ENCODE measurements around the gene CARS1. TPM values are rescaled to one million over a fixed set of nuclear protein-coding genes. Genes with fewer than 3 reads are reported as not detected.
A peak's percentile ranks its signal among the peaks of the same experiment; 100 is the strongest.

The CARS1 gene
- polyA plus RNA-seq, 1 donor = 41.6 TPM

- Histone ChIP-seq H3K9me3 (ENCODE audit: control insufficient read depth, low read depth, low read length) (no peaks in the 10 kb centered on the region), H3K4me3 (ENCODE audit: low read length) (no peak overlapping the region), H3K36me3 (ENCODE audit: control insufficient read depth, insufficient read depth, low read length) (peaks cover 63% of the 10 kb centered on the region), H3K4me1 (ENCODE audit: control insufficient read depth, insufficient read depth, low read length) (peaks cover 4% of the 10 kb centered on the region), H3K27me3 (ENCODE audit: control insufficient read depth, insufficient read depth, low read length) (no peaks in the 10 kb centered on the region), H3K27ac (ENCODE audit: low read length) (no peak overlapping the region)
- no CpG with 5 or more reads among the region's 12 CpGs for WGBS (ENCODE audit: insufficient coverage, low lambda C conversion rate)
- no peak for DNase-seq
These were observed 37.2 kb downstream of the CARS1 start for GRCh38 chr11:3020011-3020410.

GRCh38 chr11:3018596-3018995 lies 38.6 kb downstream of the CARS1 start:
- H3K27ac ChIP-seq (ENCODE audit: low read length) = no peak overlapping the region
- peaks cover 69% of the 10 kb centered on the region for H3K36me3 ChIP-seq (ENCODE audit: control insufficient read depth, insufficient read depth, low read length)
- H3K4me1 ChIP-seq (ENCODE audit: control insufficient read depth, insufficient read depth, low read length) = peaks cover 4% of the 10 kb centered on the region
- WGBS (ENCODE audit: insufficient coverage, low lambda C conversion rate) = no CpG with 5 or more reads among the region's 5 CpGs
- H3K9me3 ChIP-seq (ENCODE audit: control insufficient read depth, low read depth, low read length) = no peaks in the 10 kb centered on the region
- no peak for DNase-seq
- no peaks in the 10 kb centered on the region for H3K27me3 ChIP-seq (ENCODE audit: control insufficient read depth, insufficient read depth, low read length)
- no peak overlapping the region for H3K4me3 ChIP-seq (ENCODE audit: low read length)

- no peak overlapping the region for H3K4me3 ChIP-seq (ENCODE audit: low read length)
- peaks cover 4% of the 10 kb centered on the region for H3K4me1 ChIP-seq (ENCODE audit: control insufficient read depth, insufficient read depth, low read length)
- no peak overlapping the region for H3K27ac ChIP-seq (ENCODE audit: low read length)
- DNase-seq = no peak
- peaks cover 74% of the 10 kb centered on the region for H3K36me3 ChIP-seq (ENCODE audit: control insufficient read depth, insufficient read depth, low read length)
- no peaks in the 10 kb centered on the region for H3K9me3 ChIP-seq (ENCODE audit: control insufficient read depth, low read depth, low read length)
- 100% methylated on average over 2 of the region's 11 CpGs for WGBS (ENCODE audit: insufficient coverage, low lambda C conversion rate)
- no peaks in the 10 kb centered on the region for H3K27me3 ChIP-seq (ENCODE audit: control insufficient read depth, insufficient read depth, low read length)
These were observed 40.4 kb downstream of the CARS1 start for GRCh38 chr11:3016861-3017260.

- Histone ChIP-seq H3K4me1 (ENCODE audit: control insufficient read depth, insufficient read depth, low read length) (peaks cover 1% of the 10 kb centered on the region), H3K27me3 (ENCODE audit: control insufficient read depth, insufficient read depth, low read length) (no peaks in the 10 kb centered on the region), H3K36me3 (ENCODE audit: control insufficient read depth, insufficient read depth, low read length) (peaks cover 81% of the 10 kb centered on the region), H3K9me3 (ENCODE audit: control insufficient read depth, low read depth, low read length) (no peaks in the 10 kb centered on the region), H3K27ac (ENCODE audit: low read length) (no peak overlapping the region), H3K4me3 (ENCODE audit: low read length) (no peak overlapping the region)
- WGBS (ENCODE audit: insufficient coverage, low lambda C conversion rate) = 80% methylated on average over 1 of the region's 10 CpGs
- no peak for DNase-seq
These were observed 41.4 kb downstream of the CARS1 start for GRCh38 chr11:3015796-3016195.

- Histone ChIP-seq H3K4me3 (ENCODE audit: low read length) (no peak overlapping the region), H3K27ac (ENCODE audit: low read length) (no peak overlapping the region), H3K9me3 (ENCODE audit: control insufficient read depth, low read depth, low read length) (no peaks in the 10 kb centered on the region), H3K36me3 (ENCODE audit: control insufficient read depth, insufficient read depth, low read length) (peaks cover 83% of the 10 kb centered on the region), H3K4me1 (ENCODE audit: control insufficient read depth, insufficient read depth, low read length) (no peaks in the 10 kb centered on the region), H3K27me3 (ENCODE audit: control insufficient read depth, insufficient read depth, low read length) (no peaks in the 10 kb centered on the region)
- no CpG with 5 or more reads among the region's 4 CpGs for WGBS (ENCODE audit: insufficient coverage, low lambda C conversion rate)
- no peak for DNase-seq
These were observed 42.3 kb downstream of the CARS1 start for GRCh38 chr11:3014943-3015342.

GRCh38 chr11:3014057-3014938 lies 42.9 kb downstream of the CARS1 start:
- peak in 1 of 2 donors; percentile 45 for DNase-seq
- H3K27ac ChIP-seq (ENCODE audit: low read length) = no peak overlapping the region
- H3K4me3 ChIP-seq (ENCODE audit: low read length) = no peak overlapping the region
- H3K4me1 ChIP-seq (ENCODE audit: control insufficient read depth, insufficient read depth, low read length) = no peaks in the 10 kb centered on the region
- H3K27me3 ChIP-seq (ENCODE audit: control insufficient read depth, insufficient read depth, low read length) = no peaks in the 10 kb centered on the region
- H3K36me3 ChIP-seq (ENCODE audit: control insufficient read depth, insufficient read depth, low read length) = peaks cover 84% of the 10 kb centered on the region
- no peaks in the 10 kb centered on the region for H3K9me3 ChIP-seq (ENCODE audit: control insufficient read depth, low read depth, low read length)
- WGBS (ENCODE audit: insufficient coverage, low lambda C conversion rate) = no CpG with 5 or more reads among the region's 16 CpGs

GRCh38 chr11:3011891-3012885 lies 45.0 kb downstream of the CARS1 start:
- no peaks in the 10 kb centered on the region for H3K27me3 ChIP-seq (ENCODE audit: control insufficient read depth, insufficient read depth, low read length)
- H3K4me3 ChIP-seq (ENCODE audit: low read length) = no peak overlapping the region
- no peaks in the 10 kb centered on the region for H3K4me1 ChIP-seq (ENCODE audit: control insufficient read depth, insufficient read depth, low read length)
- no peak overlapping the region for H3K27ac ChIP-seq (ENCODE audit: low read length)
- no CpG with 5 or more reads among the region's 31 CpGs for WGBS (ENCODE audit: insufficient coverage, low lambda C conversion rate)
- DNase-seq = no peak
- H3K36me3 ChIP-seq (ENCODE audit: control insufficient read depth, insufficient read depth, low read length) = peaks cover 78% of the 10 kb centered on the region
- H3K9me3 ChIP-seq (ENCODE audit: control insufficient read depth, low read depth, low read length) = no peaks in the 10 kb centered on the region

GRCh38 chr11:3010521-3011275 lies 46.5 kb downstream of the CARS1 start:
- H3K9me3 ChIP-seq (ENCODE audit: control insufficient read depth, low read depth, low read length) = no peaks in the 10 kb centered on the region
- H3K27ac ChIP-seq (ENCODE audit: low read length) = no peak overlapping the region

GRCh38 chr11:3010004-3010403 lies 47.2 kb downstream of the CARS1 start:
- H3K4me3 ChIP-seq (ENCODE audit: low read length) = no peak overlapping the region
- H3K27ac ChIP-seq (ENCODE audit: low read length) = no peak overlapping the region
- H3K27me3 ChIP-seq (ENCODE audit: control insufficient read depth, insufficient read depth, low read length) = no peaks in the 10 kb centered on the region
- H3K4me1 ChIP-seq (ENCODE audit: control insufficient read depth, insufficient read depth, low read length) = no peaks in the 10 kb centered on the region
- no CpG with 5 or more reads among the region's 13 CpGs for WGBS (ENCODE audit: insufficient coverage, low lambda C conversion rate)
- no peaks in the 10 kb centered on the region for H3K9me3 ChIP-seq (ENCODE audit: control insufficient read depth, low read depth, low read length)
- DNase-seq = no peak
- peaks cover 74% of the 10 kb centered on the region for H3K36me3 ChIP-seq (ENCODE audit: control insufficient read depth, insufficient read depth, low read length)

More at GRCh38 chr11:3010521-3011275, 46.5 kb downstream of the CARS1 start:
- no peak for DNase-seq
- Histone ChIP-seq H3K4me1 (ENCODE audit: control insufficient read depth, insufficient read depth, low read length) (no peaks in the 10 kb centered on the region), H3K27me3 (ENCODE audit: control insufficient read depth, insufficient read depth, low read length) (no peaks in the 10 kb centered on the region), H3K4me3 (ENCODE audit: low read length) (no peak overlapping the region), H3K36me3 (ENCODE audit: control insufficient read depth, insufficient read depth, low read length) (peaks cover 78% of the 10 kb centered on the region)
- WGBS (ENCODE audit: insufficient coverage, low lambda C conversion rate) = no CpG with 5 or more reads among the region's 13 CpGs

GRCh38 chr11:3009481-3009880 lies 47.7 kb downstream of the CARS1 start:
- Histone ChIP-seq H3K4me1 (ENCODE audit: control insufficient read depth, insufficient read depth, low read length) (no peaks in the 10 kb centered on the region), H3K27ac (ENCODE audit: low read length) (no peak overlapping the region), H3K36me3 (ENCODE audit: control insufficient read depth, insufficient read depth, low read length) (peaks cover 72% of the 10 kb centered on the region), H3K27me3 (ENCODE audit: control insufficient read depth, insufficient read depth, low read length) (no peaks in the 10 kb centered on the region), H3K4me3 (ENCODE audit: low read length) (no peak overlapping the region), H3K9me3 (ENCODE audit: control insufficient read depth, low read depth, low read length) (no peaks in the 10 kb centered on the region)
- WGBS (ENCODE audit: insufficient coverage, low lambda C conversion rate) = no CpG with 5 or more reads among the region's 5 CpGs
- DNase-seq = no peak
